ENCODE results near the gene LIX1L. TPM values are rescaled to one million over a fixed set of nuclear protein-coding genes. Genes with fewer than 3 reads are reported as not detected.

LIX1L gene
- polyA plus RNA-seq, 2 of the 4 experiments (the other 2 are of a cell fraction) = 10.5 to 35.8 TPM

- 90% methylated on average over 3 of the region's 3 CpGs for WGBS (ENCODE audit: missing lambda C conversion rate)
- no peak for ATAC-seq
- ChIA-PET POLR2A (no interaction called here), CTCF (interaction anchor here (0.5 to 11.2 kb wide), 8 partner anchors 9 to 120 kb away, joined by 3 to 429 read pairs (median 46); partner anchors contain the start of genes ITGA10, NUDT17 and RBM8A)
- Histone ChIP-seq H3K4me2 (no peak overlapping the region), H3K4me3 (no peak overlapping the region), H3K27ac (no peak overlapping the region; a peak in 1 of 6 replicates), H3K4me1 (peaks cover 46% of the 10 kb centered on the region), H3K9me3 (no peaks in the 10 kb centered on the region)
- FAIRE-seq = no peak
- DNase-seq (ENCODE audit: low read depth in 1 of 2, low spot score in 1 of 2) = no peak
- TF ChIP-seq CHD2 (IDR thresholded peaks at IDR 0.05; ENCODE audit: low read length, partially characterized antibody) (no peak), SMC3 (IDR thresholded peaks at IDR 0.05) (no peak), EHMT2 (IDR thresholded peaks at IDR 0.05; ENCODE audit: low read depth) (no peak)
- TF ChIP-seq, protein P1, sequence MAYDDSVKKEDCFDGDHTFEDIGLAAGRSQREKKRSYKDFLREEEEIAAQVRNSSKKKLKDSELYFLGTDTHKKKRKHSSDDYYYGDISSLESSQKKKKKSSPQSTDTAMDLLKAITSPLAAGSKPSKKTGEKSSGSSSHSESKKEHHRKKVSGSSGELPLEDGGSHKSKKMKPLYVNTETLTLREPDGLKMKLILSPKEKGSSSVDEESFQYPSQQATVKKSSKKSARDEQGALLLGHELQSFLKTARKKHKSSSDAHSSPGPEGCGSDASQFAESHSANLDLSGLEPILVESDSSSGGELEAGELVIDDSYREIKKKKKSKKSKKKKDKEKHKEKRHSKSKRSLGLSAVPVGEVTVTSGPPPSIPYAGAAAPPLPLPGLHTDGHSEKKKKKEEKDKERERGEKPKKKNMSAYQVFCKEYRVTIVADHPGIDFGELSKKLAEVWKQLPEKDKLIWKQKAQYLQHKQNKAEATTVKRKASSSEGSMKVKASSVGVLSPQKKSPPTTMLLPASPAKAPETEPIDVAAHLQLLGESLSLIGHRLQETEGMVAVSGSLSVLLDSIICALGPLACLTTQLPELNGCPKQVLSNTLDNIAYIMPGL (CRISPR knock-in tag; IDR thresholded peaks at IDR 0.05; ENCODE audit: borderline replicate concordance) = no peak
- TF ChIP-seq, protein P2, sequence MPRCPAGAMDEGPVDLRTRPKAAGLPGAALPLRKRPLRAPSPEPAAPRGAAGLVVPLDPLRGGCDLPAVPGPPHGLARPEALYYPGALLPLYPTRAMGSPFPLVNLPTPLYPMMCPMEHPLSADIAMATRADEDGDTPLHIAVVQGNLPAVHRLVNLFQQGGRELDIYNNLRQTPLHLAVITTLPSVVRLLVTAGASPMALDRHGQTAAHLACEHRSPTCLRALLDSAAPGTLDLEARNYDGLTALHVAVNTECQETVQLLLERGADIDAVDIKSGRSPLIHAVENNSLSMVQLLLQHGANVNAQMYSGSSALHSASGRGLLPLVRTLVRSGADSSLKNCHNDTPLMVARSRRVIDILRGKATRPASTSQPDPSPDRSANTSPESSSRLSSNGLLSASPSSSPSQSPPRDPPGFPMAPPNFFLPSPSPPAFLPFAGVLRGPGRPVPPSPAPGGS (IDR thresholded peaks at IDR 0.05) = no peak
These were observed 68.1 kb downstream of the LIX1L start for GRCh38 chr1:145889722-145890121.

- ChIA-PET CTCF (interaction anchor here (1.0 to 11.2 kb wide), 4 partner anchors 9 to 31 kb away, joined by 3 to 429 read pairs (median 4); partner anchors contain the start of gene ITGA10), POLR2A (interaction anchor here (0.6 kb wide), 1 partner anchor 40 kb away, joined by 3 read pairs; no protein-coding TSS in a partner anchor)
- TF ChIP-seq FOXS1 (CRISPR knock-in tag; IDR thresholded peaks at IDR 0.05) (no peak), ZFP36 (IDR thresholded peaks at IDR 0.05; ENCODE audit: borderline replicate concordance, partially characterized antibody) (no peak), FOSL2 (IDR thresholded peaks at IDR 0.05) (no peak), FOSL2 (CRISPR knock-in tag; IDR thresholded peaks at IDR 0.05) (no peak)
- TF ChIP-seq, protein P3, sequence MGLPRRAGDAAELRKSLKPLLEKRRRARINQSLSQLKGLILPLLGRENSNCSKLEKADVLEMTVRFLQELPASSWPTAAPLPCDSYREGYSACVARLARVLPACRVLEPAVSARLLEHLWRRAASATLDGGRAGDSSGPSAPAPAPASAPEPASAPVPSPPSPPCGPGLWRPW (IDR thresholded peaks at IDR 0.05) = no peak
- Histone ChIP-seq H3K9me3 (no peaks in the 10 kb centered on the region), H3K4me3 (no peak overlapping the region), H3K4me2 (peak overlapping the region; percentile 49), H3K4me1 (peaks cover 36% of the 10 kb centered on the region), H3K27ac (peak overlapping the region; percentile 49 to 61; a peak in 4 of 6 replicates)
- ATAC-seq = no peak
- FAIRE-seq = no peak
- peak in 1 of 2 experiments; percentile 20 for DNase-seq (ENCODE audit: low read depth in 1 of 2, low spot score in 1 of 2)
- 33% methylated on average over 5 of the region's 5 CpGs for WGBS (ENCODE audit: missing lambda C conversion rate)
These were observed 70.2 kb downstream of the LIX1L start for GRCh38 chr1:145887631-145888030.

GRCh38 chr1:145886816-145887215 is 71.0 kb downstream of the LIX1L start:
- POLR2A ChIA-PET = interaction anchor here (0.6 kb wide), 1 partner anchor 40 kb away, joined by 3 read pairs; no protein-coding TSS in a partner anchor
- TF ChIP-seq NFE2L2 (conservative IDR thresholded peaks at IDR 0.05; ENCODE audit: low read length) = no peak
- Histone ChIP-seq H3K27ac (peak overlapping the region in 1 of 2 experiments; percentile 61; a peak in 1 of 6 replicates), H3K4me2 (no peak overlapping the region), H3K4me1 (peaks cover 31% of the 10 kb centered on the region), H3K4me3 (no peak overlapping the region), H3K9me3 (no peaks in the 10 kb centered on the region)
- FAIRE-seq (no peak), ATAC-seq (no peak), DNase-seq (ENCODE audit: low read depth in 1 of 2, low spot score in 1 of 2) (no peak)
- CTCF ChIA-PET = interaction anchor here (1.5 to 11.2 kb wide), 3 partner anchors 24 to 41 kb away, joined by 4 to 429 read pairs (median 4); partner anchors contain the start of genes ITGA10 and NUDT17
- 89% methylated on average over 8 of the region's 8 CpGs for WGBS (ENCODE audit: missing lambda C conversion rate)

GRCh38 chr1:145886390-145886789 is 71.4 kb downstream of the LIX1L start:
- H3K4me3 ChIP-seq = peak overlapping the region; percentile 60
- H3K4me1 ChIP-seq = peaks cover 28% of the 10 kb centered on the region
- DNase-seq (ENCODE audit: low read depth in 1 of 2, low spot score in 1 of 2) (no peak), ATAC-seq (0 out of 6 replicates have a peak, but pooled peaks have one; percentile 2), FAIRE-seq (no peak)
- ChIA-PET CTCF (interaction anchor here (0.6 to 11.2 kb wide), 5 partner anchors 23 to 82 kb away, joined by 4 to 429 read pairs (median 4); partner anchors contain the start of genes ITGA10 and NUDT17), POLR2A (interaction anchor here (1.2 kb wide), 1 partner anchor 40 kb away, joined by 8 read pairs; the partner anchor contains the start of gene NUDT17)
- no peaks in the 10 kb centered on the region for H3K9me3 ChIP-seq
- H3K4me2 ChIP-seq = peak overlapping the region; percentile 99
- peak overlapping the region in 1 of 2 experiments; percentile 26; a peak in 2 of 6 replicates for H3K27ac ChIP-seq
- TF ChIP-seq RCOR1 (IDR thresholded peaks at IDR 0.05; ENCODE audit: low read depth, low read length) (no peak), HEYL (CRISPR knock-in tag; IDR thresholded peaks at IDR 0.05) (no peak), RFX5 (IDR thresholded peaks at IDR 0.05) (no peak), NPAS2 (CRISPR knock-in tag; IDR thresholded peaks at IDR 0.05; ENCODE audit: borderline replicate concordance) (no peak), CBX2 (IDR thresholded peaks at IDR 0.05; ENCODE audit: borderline replicate concordance, low read depth) (no peak), PHF8 (IDR thresholded peaks at IDR 0.05; ENCODE audit: borderline replicate concordance, low read depth) (no peak), ZNF302 (CRISPR knock-in tag; IDR thresholded peaks at IDR 0.05) (no peak), FOSB (CRISPR knock-in tag; IDR thresholded peaks at IDR 0.05) (no peak), POLR2AphosphoS2 (conservative IDR thresholded peaks at IDR 0.05; ENCODE audit: low read length) (no peak), CBX8 (IDR thresholded peaks at IDR 0.05) (no peak), SMC3 (IDR thresholded peaks at IDR 0.05) (no peak), RNF2 (IDR thresholded peaks at IDR 0.05; ENCODE audit: borderline replicate concordance, low read depth) (no peak), ZFP36 (IDR thresholded peaks at IDR 0.05; ENCODE audit: borderline replicate concordance, partially characterized antibody) (no peak), EP300 (IDR thresholded peaks at IDR 0.05) (no peak)
- TF ChIP-seq, protein P1 (CRISPR knock-in tag; IDR thresholded peaks at IDR 0.05; ENCODE audit: borderline replicate concordance) = no peak
- 56% methylated on average over 11 of the region's 11 CpGs for WGBS (ENCODE audit: missing lambda C conversion rate)

Data from A549 (cell line).